ENCODE data around the gene TTC7B. TPM values are rescaled to one million over a fixed set of nuclear protein-coding genes. Genes with fewer than 3 reads are reported as not detected.

TTC7B gene
- polyA plus RNA-seq, 1 donor (not counting 4 experiments of a cell fraction or from before 2014, with no cell fraction given) = 21.4 TPM

GRCh38 chr14:90558983-90559590 lies 257.1 kb downstream of the TTC7B start:
- Histone ChIP-seq H3K4me2 (ENCODE audit: control insufficient read depth, extremely low read depth, insufficient read depth, low read depth, low read length) (no peak overlapping the region), H2AFZ (ENCODE audit: control insufficient read depth, low read length) (no peak overlapping the region), H3K4me1 (ENCODE audit: control insufficient read depth, extremely low read depth, insufficient read depth, low read length) (peaks cover 3% of the 10 kb centered on the region), H4K20me1 (ENCODE audit: control insufficient read depth, extremely low read depth, insufficient read depth, low read length) (no peaks in the 10 kb centered on the region), H3K36me3 (ENCODE audit: control insufficient read depth in 2 of 2, extremely low read depth in 1 of 2, insufficient read depth in 2 of 2, low read length in 2 of 2) (no peaks in the 10 kb centered on the region), H3K27ac (ENCODE audit: control insufficient read depth, insufficient read depth, low read length) (no peak overlapping the region), H3K4me3 (ENCODE audit: control insufficient read depth in 2 of 3, extremely low read depth in 1 of 3, insufficient read depth in 2 of 3, low read depth in 1 of 3, low read length in 3 of 3) (no peak overlapping the region), H3K27me3 (ENCODE audit: control insufficient read depth, extremely low read depth, insufficient read depth, low read length) (no peaks in the 10 kb centered on the region), H3K9me3 (ENCODE audit: control insufficient read depth, low read depth, low read length) (no peaks in the 10 kb centered on the region), H3K9ac (ENCODE audit: control insufficient read depth, extremely low read depth, insufficient read depth, low read length) (no peak overlapping the region), H3K9me1 (ENCODE audit: control insufficient read depth, extremely low read depth, insufficient read depth, low read length) (no peaks in the 10 kb centered on the region), H3K79me2 (ENCODE audit: control insufficient read depth, insufficient read depth, low read length) (no peaks in the 10 kb centered on the region)
- TF ChIP-seq CTCF (optimal IDR thresholded peaks at IDR 0.05 in 1 of 3, IDR thresholded peaks at IDR 0.05 in 1 of 3, conservative IDR thresholded peaks at IDR 0.05 in 1 of 3; ENCODE audit: extremely low read depth in 1 of 3, insufficient read depth in 2 of 3, low read length in 3 of 3) (no peak), EZH2 (IDR thresholded peaks at IDR 0.05; ENCODE audit: low read length) (no peak)
- DNase-seq (ENCODE audit: low read depth, low spot score) (no peak), FAIRE-seq (no peak)
- dilution Hi-C loops (cut with MboI; ENCODE audit: extremely low pct_ligation_motif_present, low sequenced_read_pairs) = no loop called here

GRCh38 chr14:90558041-90558982 lies 257.9 kb downstream of the TTC7B start:
- FAIRE-seq (no peak), DNase-seq (ENCODE audit: low read depth, low spot score) (no peak)
- H3K4me3 ChIP-seq (ENCODE audit: control insufficient read depth in 2 of 3, extremely low read depth in 1 of 3, insufficient read depth in 2 of 3, low read depth in 1 of 3, low read length in 3 of 3) = no peak overlapping the region
- H2AFZ ChIP-seq (ENCODE audit: control insufficient read depth, low read length) = no peak overlapping the region
- no peaks in the 10 kb centered on the region for H3K79me2 ChIP-seq (ENCODE audit: control insufficient read depth, insufficient read depth, low read length)
- dilution Hi-C loops (cut with MboI; ENCODE audit: extremely low pct_ligation_motif_present, low sequenced_read_pairs) = no loop called here
- no peaks in the 10 kb centered on the region for H3K9me3 ChIP-seq (ENCODE audit: control insufficient read depth, low read depth, low read length)
- H3K27me3 ChIP-seq (ENCODE audit: control insufficient read depth, extremely low read depth, insufficient read depth, low read length) = no peaks in the 10 kb centered on the region
- H3K9ac ChIP-seq (ENCODE audit: control insufficient read depth, extremely low read depth, insufficient read depth, low read length) = no peak overlapping the region
- no peak overlapping the region for H3K27ac ChIP-seq (ENCODE audit: control insufficient read depth, insufficient read depth, low read length)
- H3K4me1 ChIP-seq (ENCODE audit: control insufficient read depth, extremely low read depth, insufficient read depth, low read length) = peaks cover 3% of the 10 kb centered on the region
- H3K36me3 ChIP-seq (ENCODE audit: control insufficient read depth in 2 of 2, extremely low read depth in 1 of 2, insufficient read depth in 2 of 2, low read length in 2 of 2) = no peaks in the 10 kb centered on the region
- H3K4me2 ChIP-seq (ENCODE audit: control insufficient read depth, extremely low read depth, insufficient read depth, low read depth, low read length) = no peak overlapping the region
- H4K20me1 ChIP-seq (ENCODE audit: control insufficient read depth, extremely low read depth, insufficient read depth, low read length) = no peaks in the 10 kb centered on the region
- no peaks in the 10 kb centered on the region for H3K9me1 ChIP-seq (ENCODE audit: control insufficient read depth, extremely low read depth, insufficient read depth, low read length)
- TF ChIP-seq EZH2 (IDR thresholded peaks at IDR 0.05; ENCODE audit: low read length) = no peak
- TF ChIP-seq CTCF (optimal IDR thresholded peaks at IDR 0.05 in 1 of 3, IDR thresholded peaks at IDR 0.05 in 1 of 3, conservative IDR thresholded peaks at IDR 0.05 in 1 of 3; ENCODE audit: extremely low read depth in 1 of 3, insufficient read depth in 2 of 3, low read length in 3 of 3) = no peak

Measured in keratinocyte (primary cell).